GM12864 (cell line): ENCODE data around the gene SLC1A7.

Experiments
- DNase-seq: peaks from one replicate; pipeline ENCODE4 v3.0.0-alpha.2; 2011; ENCODE audit warnings: low read depth
- H3K4me3 ChIP-seq: 2 replicates; pipeline ENCODE4 v1.5.1; 2011; ENCODE audit warnings: mild to moderate bottlenecking, low read depth, low read length, control low read depth
- TF ChIP-seq, protein P1 (sequence below): IDR thresholded peaks from 2 replicates; pipeline ENCODE4 v1.5.1; 2011; ENCODE audit warnings: low read depth, mild to moderate bottlenecking, moderate library complexity, low read length, control low read depth, inconsistent platforms; ENCODE audit errors: missing control alignments

Gene SLC1A7

DNA sequence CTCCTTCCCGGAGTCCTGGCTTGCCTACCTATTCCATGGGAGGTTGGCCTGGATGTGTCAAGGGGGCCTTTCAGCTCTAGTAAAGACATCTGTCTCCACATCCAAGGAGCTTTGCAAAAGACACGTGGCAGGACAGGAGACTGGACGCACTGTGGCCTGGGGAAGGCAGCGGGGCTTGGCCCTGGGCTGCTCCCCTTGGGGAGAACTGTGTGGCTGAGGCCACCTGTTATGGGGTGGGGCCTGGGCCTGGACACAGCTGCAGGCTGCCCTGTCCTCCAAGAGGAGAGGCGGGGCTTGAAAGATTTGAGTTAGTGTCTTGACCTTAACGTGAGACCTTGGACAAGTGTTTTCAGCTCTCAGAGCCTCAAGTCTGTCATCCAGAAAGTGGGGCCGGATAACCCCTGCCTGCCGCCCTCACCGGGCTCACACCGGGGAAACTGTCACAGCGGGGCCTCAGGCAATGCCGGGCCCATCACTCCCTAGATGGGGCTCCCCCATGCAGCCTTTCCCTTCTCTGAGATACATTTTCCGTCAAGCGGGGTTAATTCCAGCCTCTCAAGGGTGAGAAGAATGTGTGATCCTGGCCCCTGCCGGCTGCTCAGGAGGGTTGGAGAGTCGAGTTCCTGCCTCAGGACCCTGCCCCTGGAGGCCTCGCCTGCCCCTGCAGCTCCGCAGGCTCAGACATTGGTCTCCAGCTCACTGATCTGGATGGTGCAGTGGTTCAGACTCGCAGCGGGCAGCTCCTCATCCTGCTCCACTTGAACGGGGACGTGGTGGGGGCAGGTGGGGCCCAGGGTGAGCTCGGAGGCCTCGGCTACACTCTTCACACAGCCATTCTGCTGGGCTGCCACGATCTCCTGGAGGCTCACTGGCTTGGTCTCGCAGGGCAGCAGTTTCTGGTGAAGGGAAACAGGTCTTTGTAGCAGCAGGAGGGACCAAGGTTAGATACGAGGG, 54.8 kb downstream of the SLC1A7 start:
- no peak overlapping the region for H3K4me3 ChIP-seq
- TF ChIP-seq, protein P1, sequence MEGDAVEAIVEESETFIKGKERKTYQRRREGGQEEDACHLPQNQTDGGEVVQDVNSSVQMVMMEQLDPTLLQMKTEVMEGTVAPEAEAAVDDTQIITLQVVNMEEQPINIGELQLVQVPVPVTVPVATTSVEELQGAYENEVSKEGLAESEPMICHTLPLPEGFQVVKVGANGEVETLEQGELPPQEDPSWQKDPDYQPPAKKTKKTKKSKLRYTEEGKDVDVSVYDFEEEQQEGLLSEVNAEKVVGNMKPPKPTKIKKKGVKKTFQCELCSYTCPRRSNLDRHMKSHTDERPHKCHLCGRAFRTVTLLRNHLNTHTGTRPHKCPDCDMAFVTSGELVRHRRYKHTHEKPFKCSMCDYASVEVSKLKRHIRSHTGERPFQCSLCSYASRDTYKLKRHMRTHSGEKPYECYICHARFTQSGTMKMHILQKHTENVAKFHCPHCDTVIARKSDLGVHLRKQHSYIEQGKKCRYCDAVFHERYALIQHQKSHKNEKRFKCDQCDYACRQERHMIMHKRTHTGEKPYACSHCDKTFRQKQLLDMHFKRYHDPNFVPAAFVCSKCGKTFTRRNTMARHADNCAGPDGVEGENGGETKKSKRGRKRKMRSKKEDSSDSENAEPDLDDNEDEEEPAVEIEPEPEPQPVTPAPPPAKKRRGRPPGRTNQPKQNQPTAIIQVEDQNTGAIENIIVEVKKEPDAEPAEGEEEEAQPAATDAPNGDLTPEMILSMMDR, result no peak
- no peak for DNase-seq

DNA sequence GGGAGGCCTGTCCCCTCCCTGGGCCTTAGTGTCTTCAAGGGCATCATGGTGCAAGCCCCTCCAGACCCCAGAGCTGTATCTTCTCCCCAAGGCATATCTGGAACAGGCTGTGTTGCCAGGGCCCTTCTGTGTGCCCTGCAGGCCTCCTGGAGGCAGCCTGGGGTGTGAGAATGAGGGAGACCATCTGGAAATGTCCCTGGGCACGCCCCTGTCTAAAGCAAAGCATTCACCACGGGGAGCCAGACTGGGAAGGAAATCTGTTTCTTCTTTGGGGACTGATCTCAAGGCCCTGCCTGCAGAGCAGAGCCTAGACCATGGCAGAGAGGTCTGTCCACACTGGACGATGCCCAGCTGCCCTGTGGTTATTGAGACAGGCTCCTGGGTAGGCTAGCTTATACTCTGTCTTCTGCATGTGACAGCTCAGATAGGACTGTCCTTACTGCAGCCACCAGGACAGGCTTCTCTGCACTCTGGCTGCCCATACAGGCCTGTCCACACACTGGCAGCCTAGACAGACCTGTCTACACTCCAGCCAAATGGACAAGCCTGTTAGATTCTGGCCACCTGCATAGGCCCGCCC, 55.9 kb downstream of the SLC1A7 start:
- TF ChIP-seq, protein P1, result no peak
- no peak for DNase-seq
- no peak overlapping the region for H3K4me3 ChIP-seq

DNA sequence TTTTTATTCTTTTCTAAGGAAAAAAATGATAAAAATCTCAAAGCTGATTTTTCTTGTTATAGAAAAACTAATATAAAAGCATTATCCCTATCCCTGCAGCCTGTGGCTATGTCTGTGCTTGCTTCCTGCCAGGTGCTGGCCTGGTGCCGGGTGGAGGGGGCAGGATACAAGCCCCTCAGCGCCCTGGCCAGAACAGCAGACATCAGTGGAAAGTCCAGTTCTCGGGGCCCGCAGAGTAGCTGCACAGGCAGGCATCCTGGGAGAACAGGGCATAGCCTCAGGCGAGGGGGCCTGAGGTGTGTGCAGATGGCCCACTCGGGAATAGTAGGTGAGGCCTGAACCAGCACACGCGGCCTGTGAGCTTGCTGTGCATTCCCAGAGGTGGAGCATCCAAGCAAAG, 57.0 kb downstream of the SLC1A7 start:
- no peak for DNase-seq
- TF ChIP-seq, protein P1, result no peak

DNA sequence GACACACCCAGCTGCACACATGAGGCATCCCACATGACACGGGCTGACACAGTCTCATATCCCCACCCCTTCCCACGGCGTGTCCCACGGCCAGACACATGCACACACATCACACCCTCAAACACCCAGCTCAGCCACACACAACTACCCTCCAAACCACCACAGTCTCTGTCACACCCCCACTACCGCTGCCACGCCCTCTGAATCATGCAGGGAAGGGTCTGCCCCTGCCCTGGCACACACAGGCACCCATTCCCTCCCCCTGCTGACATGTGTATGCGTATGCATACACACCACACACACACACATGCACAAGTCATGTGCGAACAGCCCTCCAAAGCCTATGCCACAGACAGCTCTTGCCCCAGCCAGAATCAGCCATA, 57.9 kb downstream of the SLC1A7 start:
- H3K4me3 ChIP-seq, result no peak overlapping the region
- TF ChIP-seq, protein P1, result no peak
- no peak for DNase-seq

More for the DNA sequence above, 57.0 kb downstream of the SLC1A7 start:
- no peak overlapping the region for H3K4me3 ChIP-seq

DNA sequence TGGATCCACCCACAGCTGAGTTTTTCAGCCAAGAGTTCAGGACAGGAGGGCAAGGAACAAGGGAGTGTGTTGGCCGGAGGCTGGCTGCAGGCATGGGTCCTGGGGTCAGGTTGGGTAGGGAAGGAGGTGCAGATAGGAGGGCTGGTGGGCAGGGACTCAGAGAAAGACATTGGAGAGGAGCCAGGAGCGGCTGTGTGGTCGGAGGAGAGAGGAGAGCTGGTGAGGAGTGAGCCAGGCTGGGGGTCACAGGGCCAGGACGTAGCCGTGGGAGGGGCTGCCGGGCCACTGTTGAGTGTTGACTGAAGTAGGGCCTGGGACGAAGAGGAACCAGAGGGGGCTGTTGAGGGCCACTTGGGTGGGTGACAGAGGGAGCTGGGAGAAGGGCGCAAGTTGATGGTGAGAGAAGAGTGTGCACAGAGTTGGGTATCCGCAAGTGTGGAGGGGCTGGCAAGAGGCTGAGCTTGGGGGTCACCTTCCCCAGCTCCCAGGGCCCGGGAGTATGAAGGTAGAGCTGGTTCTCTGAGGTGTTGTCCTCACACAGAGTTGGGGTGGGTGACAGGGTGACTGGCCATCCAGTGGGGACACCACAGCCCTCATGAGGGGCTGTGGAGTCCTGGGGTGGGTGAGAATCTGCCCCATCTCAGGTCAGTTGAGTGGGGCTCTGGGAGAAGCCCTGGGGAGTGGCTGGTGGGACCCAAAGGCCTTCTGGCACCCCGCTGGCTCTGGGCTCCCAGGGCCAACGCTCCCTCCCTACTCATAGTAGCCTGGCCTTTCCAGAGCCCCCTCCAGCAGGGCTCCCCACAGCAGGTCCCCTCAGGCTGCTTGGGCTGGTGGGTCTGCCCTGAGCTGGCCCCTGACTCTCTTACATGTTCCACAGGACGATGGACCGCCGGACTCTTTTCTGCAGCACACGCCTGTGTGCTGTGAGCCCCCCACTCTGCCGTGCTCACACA, 58.5 kb downstream of the SLC1A7 start:
- no peak overlapping the region for H3K4me3 ChIP-seq
- DNase-seq, result no peak
- TF ChIP-seq, protein P1, result no peak

DNA sequence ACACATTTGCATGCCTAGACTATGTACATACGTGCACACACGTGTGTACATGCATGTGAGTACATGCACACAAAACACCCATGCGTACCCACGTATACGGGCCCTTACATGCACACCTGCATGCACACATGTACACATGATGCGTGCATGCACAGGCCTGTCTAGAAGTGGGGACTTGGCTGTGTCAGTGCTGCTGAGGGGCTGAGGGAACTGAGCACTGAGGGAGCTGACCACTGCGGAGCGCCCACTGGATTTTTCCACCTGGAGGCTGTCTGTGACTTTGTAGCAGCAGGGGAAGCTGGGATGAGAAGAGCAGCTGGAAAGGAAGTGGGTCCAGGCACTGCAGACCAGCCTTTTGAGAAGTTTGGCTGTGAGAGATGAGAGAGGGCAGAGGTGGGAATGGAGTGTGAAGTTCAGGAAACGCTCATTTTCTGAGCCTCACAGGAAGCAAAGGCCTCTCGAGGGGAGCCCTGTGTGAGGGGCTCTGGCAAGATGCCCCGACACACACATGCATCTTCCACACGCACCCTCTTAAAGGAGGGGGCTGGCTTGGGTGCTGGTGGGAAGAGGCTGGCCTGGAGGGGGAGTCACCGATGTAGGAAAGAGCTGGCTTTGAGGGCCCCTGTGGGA, 59.5 kb downstream of the SLC1A7 start:
- no peak overlapping the region for H3K4me3 ChIP-seq

More for the DNA sequence above, 59.5 kb downstream of the SLC1A7 start:
- DNase-seq, result no peak
- TF ChIP-seq, protein P1, result no peak
